NCI-H524 treated with DMSO at 0.1 percent for 48 hours (cell line): Measurements from ENCODE around the gene SEPTIN11.

Source experiments
- DNase-seq: peaks from one replicate; lab custom pipeline; 2025; lab: John Stamatoyannopoulos, UW

The SEPTIN11 gene

GRCh38 chr4:76980261-76980660 lies 30.7 kb downstream of the SEPTIN11 start:
- no peak for DNase-seq

DNA sequence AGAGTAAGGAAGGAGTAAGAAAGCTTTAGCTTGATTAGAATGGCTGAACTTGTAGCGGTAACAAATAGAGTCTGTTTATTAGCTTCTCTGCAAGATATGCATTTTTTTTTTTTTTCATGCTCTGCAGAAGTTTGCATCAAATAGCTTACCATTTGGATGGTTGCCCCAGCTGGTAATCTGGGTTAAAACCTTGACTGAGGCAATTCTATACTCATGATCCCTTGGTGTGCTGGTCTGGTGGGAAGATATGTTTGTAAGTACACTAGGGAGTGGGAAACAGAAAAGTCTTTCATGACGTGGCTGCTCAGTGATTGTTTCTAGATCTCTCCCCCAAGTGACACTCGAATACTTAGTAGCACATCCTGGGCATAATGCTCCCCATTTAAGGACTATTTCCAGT lies 32.1 kb downstream of the SEPTIN11 start:
- no peak for DNase-seq

GRCh38 chr4:76982638-76983584 lies 33.4 kb downstream of the SEPTIN11 start:
- no peak for DNase-seq

DNA sequence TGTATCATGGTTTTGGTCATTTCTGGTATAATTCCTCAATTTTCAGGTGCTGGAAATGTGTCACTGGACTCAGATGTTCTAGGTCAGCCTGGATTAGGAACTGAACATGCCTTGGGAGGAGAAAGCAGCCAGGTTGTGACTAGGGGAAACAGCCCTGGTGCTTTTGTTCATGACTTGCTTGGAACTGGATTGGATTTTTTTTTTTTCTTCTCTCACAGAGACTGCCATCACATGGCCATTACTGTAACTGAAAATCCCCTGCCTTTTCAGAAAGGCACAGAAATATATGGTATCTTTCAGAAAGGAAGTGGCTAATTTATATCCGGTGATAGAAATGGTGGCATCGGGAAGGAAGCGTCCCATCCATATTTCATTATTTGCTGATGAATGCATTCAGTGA lies 34.6 kb downstream of the SEPTIN11 start:
- DNase-seq = no peak

DNA sequence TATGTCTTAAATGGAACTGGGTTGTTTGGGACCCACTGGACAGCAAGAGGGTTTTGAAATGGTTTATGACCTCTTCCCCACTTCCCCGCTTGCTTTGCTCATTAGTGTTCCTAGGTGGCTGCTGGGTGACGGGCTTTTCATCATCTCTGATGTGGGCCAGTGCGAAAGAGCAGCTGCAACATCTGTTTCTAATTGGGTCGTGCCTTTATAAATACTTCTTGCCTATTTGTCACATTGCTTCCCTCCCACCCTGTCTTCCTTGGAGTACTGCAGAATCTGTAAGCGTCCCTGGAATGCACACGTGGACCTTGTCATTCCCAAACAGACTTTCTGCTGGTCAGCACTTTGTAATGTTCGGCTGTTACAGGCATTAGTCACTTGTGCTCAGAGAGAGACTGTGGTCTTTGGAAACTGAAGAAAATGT lies 35.2 kb downstream of the SEPTIN11 start:
- DNase-seq = no peak

- DNase-seq = no peak
These were observed 37.6 kb downstream of the SEPTIN11 start for GRCh38 chr4:76987153-76987591.

- no peak for DNase-seq
These were observed 38.1 kb downstream of the SEPTIN11 start for GRCh38 chr4:76987685-76988084.

DNA sequence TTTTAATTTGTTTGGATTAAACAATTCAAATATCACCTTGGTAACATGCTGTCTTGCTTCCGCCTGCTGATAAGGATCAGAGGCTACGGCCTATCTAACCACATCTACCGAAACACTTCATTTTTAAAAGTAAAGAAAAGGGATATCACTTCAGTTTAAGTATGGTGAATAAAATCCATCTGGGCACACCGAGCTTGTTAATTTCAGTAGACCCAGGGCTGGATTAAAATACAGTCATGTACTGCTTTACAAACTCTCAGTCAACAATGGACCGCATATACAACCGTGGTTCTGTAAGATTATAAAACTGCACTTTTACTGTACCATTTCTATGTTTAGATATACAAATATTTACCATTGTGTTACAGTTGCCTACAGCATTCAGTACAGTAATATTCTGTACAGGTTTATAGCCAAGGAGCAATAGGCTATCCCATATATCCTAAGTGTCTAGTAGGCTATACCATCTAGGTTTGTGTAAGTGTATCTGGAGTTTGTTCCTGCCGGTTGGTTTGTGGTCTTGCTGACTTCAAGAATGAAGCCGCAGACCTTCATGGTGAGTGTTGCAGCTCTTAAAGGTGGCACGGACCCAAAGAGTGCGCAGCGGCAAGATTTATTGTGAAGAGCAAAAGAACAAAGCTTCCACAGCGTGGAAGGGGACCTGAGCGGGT lies 40.0 kb downstream of the SEPTIN11 start:
- no peak for DNase-seq

DNA sequence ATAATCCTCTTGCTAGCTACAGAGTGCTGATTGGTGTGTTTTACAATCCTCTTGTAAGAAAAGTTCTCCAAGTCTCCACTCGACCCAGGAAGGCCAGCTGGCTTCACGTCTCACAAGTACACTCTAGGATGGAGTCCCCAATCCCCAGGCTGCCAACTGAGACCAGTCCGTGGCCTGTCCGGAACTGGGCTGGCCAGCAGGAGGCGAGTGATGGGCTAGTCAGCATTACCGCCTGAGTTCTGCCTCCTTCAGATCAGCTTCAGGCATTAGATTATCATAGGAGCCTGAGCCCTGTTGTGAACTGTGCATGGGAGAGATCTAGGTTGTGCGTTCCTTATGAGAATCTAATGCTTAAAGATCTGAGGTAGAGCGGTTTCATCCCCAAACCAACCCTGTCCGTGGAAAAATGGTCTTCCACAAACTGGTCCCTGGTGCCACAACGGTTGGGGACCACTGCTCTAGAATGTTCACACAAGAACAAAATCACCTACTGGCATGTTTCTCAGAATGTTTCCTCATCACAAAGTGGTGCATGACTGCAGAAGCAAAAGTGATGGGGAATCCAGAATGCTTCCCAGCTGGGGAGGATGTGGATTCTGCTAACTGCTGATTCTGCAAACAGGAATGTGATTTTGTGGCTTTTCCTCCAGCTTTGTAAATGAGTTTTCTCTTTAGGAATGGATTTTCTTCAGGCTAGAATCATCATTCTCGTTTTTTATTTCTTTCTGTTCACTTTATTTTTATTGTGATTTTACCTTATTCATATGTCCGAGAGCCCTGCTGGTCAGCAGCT lies 40.9 kb downstream of the SEPTIN11 start:
- DNase-seq = no peak

GRCh38 chr4:76991161-76991660 lies 41.7 kb downstream of the SEPTIN11 start:
- DNase-seq = no peak

DNA sequence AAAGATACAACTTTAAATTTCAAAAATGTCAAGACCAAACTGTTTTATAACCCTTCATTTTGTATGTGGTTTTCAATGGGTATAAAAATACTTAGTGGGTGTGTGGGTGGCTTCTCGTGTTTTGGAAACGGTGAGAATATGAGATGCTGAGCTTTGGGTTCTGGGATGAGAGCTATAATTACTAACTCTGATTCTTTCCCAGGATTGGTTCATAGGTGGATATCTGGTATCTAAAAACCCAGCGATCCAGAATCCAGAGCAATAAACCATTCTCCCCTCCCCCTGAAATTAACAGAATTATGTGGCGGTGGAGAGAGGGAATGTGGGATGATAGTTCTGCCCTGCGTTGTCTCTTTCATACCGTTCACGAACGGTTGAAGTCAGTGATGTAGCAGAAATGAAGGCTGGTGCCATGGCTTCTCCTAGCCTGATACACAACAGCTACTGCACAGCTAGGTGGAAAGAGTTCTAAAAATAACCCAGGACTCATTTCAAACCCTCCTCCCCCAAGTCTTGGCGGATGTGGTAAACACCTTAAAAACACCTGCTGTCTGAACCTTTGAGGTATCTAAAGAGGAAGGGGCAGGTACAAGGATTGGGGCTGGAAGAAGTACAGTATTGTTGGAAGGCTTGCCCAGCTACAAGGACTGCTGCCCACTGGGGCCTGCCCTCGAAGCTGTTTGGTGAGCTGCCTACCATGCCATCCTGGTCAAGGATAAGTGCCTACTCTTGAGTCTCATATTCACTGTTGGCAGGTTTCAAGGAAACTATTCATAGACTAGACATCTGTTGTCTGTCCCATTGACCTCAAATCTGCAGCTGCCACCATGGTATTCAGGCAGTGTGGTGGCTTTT lies 44.5 kb downstream of the SEPTIN11 start:
- peak; percentile 59 for DNase-seq

- no peak for DNase-seq
These were observed 46.2 kb downstream of the SEPTIN11 start for GRCh38 chr4:76995776-76996175.

GRCh38 chr4:76996445-76996844 lies 46.9 kb downstream of the SEPTIN11 start:
- peak; percentile 43 for DNase-seq

GRCh38 chr4:76997077-76997476 lies 47.5 kb downstream of the SEPTIN11 start:
- no peak for DNase-seq

DNA sequence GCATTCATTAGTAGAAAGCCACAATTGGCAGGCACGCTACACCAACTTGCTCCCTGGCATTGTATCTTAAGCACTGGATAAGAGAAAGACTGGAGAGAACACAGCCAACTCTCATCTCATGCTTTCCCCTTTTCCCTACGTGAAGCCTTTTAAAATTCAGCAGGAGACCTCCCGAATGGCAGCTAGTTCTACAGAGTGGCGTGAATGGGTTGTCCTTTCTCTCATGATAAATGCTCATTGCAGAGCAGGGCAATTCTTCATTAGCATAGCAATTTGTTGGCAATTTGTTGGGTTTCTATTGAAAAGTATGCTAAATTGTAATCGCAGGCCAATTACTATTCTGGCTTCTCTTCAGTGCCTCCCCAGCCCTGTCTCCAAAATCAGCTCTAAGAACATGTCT lies 48.0 kb downstream of the SEPTIN11 start:
- no peak for DNase-seq

- no peak for DNase-seq
These were observed 48.8 kb downstream of the SEPTIN11 start for GRCh38 chr4:76998251-76998901.
